ENCODE measurements around the gene WDR76.

The WDR76 gene

DNA sequence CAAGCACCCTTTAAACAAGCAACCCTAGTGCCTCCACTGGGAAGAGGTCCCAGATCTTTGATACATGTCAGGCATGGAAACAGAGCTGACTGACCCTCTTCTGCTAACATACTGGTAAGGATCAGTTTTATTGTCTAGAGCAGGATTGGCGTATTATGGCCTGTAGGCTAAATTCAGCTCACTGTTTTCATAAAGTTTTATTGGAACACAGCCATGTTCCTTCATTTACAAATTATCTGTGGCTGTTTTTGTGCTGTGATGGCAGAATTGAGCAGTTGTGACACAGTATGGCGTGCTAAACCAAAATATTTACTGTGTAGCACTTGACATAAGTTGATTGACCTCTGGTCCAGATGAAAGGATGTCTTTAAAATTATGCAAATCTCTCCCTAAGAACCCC is 45.0 kb downstream of the WDR76 start:
- Histone ChIP-seq H3K27ac (no peak overlapping the region), H3K4me3 (no peak overlapping the region)

DNA sequence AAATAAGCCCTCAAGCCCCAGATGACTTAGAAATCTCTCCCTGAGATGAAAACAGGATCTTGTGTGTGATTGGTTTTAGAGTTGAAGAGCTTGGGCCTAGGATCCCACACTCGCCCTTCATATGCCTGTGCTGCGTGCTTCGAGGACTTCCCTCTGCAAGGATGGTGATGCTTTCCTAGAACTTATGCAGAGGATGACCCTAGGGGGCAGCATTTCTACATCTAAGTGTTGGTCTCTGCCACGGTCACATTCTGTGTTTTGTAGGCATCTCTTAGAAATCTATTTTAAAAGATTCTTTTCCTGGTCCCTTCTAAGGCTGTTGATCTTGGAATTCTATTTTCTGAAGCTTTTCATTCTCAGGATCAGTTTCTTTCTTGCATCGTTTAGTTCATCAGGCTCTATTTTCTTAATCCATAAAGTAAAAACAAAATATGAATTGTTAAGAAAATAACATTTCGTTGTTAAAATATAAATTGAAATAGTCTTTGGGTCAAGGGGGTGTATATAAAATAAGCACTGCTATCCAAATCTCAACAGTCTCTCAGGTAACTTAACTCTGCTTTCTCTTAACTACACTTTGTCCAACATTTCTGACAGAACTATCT is 45.7 kb downstream of the WDR76 start:
- Histone ChIP-seq H3K4me3 (no peak overlapping the region), H3K27ac (no peak overlapping the region)

DNA sequence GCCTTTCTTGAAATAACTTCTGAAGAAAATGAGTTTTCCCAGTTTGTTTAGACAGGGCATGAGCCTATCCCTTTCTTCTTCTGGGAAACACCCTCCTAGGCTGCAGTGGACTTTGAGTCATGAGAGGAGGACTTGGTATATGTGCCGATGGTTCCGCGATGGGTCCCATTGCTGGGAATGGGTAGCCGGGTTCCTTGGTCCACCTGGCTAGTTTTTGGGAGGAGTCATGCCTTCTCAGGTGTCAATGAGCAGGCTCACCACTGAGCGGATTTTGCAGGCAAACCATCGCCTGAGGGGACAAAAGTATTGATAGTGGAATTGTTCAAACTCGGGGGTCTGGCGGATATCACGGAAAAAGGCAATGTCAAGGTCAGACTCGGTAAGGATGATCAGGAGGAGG is 46.8 kb downstream of the WDR76 start:
- Histone ChIP-seq H3K27ac (no peak overlapping the region), H3K4me3 (no peak overlapping the region)

GRCh38 chr15:43876872-43877271 is 50.1 kb downstream of the WDR76 start:
- Histone ChIP-seq H3K4me3 (no peak overlapping the region), H3K27ac (no peak overlapping the region)

GRCh38 chr15:43877371-43877770 is 50.6 kb downstream of the WDR76 start:
- Histone ChIP-seq H3K27ac (no peak overlapping the region), H3K4me3 (no peak overlapping the region)

DNA sequence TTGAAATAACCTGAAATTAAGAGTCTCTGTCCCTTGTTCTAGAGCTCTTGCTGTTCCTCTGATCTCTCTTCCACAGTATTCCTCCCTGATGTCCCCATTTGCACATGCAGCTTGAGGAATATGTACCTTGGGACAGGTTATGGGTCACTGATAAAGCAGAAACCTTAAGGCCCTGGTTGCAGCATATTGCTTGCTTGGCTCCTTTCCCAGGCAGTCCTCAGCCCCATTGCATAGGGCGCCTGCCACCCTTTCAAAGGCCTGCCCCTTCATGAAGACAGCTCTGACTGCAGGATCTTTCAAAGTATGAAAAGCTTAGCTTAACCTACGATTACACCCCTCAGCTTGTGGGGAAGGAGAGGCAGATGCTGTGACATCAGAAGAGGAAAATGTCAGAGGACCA is 51.6 kb downstream of the WDR76 start:
- Histone ChIP-seq H3K4me3 (no peak overlapping the region), H3K27ac (no peak overlapping the region)

DNA sequence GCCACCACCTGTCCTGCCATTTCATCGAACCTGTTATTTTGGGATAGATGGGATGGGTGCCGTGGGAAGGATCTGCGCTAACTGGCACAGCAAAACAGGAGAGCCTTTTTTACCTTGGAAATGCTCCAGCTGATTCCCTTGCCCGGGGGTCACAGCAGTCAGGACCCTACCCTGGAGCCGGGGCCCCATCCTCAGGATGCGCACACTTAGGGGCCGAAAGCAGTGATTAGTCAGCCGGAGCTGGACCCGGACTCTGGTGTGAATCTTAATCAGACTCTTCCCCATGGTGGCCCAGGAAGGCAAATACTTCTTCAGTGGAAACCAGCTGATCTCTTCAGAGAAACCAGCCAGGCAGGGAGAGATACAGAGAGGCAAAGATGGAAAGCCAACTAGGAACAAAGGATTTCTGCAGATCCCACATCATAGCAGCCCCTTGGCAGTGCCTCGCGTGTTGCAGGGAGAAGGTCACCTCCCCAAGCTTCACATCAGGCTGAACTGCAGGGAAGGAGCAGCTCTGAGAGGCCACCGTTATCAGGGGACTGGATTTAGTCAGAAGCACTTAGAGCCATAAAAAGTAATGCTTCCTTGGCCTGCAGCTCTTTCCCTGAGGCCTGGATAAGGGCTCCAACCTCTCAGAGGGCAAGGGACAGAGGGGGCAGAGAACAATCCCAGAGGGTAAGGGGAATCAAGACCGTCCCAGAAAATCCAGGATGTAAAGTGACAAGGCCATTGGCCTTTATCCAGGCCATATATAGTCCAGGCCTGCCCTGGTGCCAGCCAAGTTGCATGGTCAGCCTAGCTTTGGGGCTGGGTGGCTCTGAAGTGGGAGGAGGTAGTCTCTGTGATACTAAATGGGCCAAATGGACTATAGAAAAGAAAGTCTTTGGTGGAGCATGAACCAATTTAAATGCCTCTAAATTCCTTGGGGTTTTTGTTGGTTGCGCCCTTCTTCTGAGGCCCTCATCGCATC is 52.9 kb downstream of the WDR76 start:
- Histone ChIP-seq H3K27ac (no peak overlapping the region), H3K4me3 (no peak overlapping the region)

- no peak overlapping the region for H3K27ac ChIP-seq
- H3K4me3 ChIP-seq, result no peak overlapping the region
These were observed 53.8 kb downstream of the WDR76 start for GRCh38 chr15:43880406-43881194.

DNA sequence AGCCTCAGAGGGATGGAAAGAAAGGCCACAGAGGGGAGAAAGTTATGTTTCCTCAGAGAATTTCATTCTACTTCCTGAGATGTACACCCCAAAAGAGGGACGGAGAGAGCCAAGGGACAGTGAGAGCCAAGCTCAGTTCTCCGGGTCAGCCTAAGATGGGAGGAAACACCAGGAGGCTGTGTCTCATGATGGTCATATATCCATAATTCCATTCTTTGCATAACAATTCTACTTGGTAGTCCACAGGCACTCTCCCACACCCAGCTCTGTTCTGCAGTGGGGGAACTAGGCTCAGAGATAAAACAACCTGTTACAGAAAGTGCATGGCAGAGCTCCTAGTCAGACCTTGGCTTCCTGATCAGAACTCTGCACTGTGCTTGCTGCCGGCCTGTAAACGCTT is 54.4 kb downstream of the WDR76 start:
- Histone ChIP-seq H3K27ac (no peak overlapping the region), H3K4me3 (no peak overlapping the region)

DNA sequence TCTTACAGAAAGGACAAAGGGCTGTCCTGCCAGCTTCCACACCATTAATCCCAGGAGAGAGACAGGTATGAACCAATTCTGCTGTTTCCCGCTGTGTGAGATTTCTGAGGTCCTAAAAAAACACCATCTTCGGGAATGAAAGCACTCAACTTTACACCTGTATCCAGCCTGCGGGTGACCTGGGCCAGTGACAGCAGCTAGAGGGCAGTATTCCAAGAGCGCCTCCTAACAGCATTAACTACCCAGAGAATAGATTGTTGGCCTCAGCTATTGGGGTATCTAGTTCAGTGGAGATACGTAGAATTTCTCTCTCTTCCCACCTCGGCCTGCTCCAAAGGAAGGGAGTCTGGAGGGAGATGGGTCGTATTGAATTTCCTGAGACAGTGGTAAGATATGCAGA is 55.1 kb downstream of the WDR76 start:
- Histone ChIP-seq H3K27ac (no peak overlapping the region), H3K4me3 (no peak overlapping the region)

DNA sequence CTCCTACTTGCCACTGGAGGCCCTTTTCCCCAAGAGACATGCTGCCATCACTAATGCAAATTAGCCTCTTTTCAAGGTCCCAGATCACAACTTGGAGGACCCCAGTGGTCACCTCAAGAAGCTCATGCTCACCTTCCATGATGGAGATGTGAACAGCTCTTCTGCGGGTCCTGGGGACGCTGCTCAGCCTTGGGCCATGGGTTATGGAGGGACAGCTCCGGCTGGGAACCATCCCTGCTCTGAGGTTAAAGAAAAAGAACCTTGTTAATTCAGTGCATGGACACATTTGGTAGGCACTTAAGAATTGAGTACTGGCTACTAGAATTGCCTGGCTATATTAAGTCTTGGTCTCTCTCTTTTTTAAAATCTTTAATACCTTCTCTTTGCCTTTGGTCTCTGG is 56.8 kb downstream of the WDR76 start:
- no peak overlapping the region for H3K4me3 ChIP-seq
- no peak overlapping the region for H3K27ac ChIP-seq

DNA sequence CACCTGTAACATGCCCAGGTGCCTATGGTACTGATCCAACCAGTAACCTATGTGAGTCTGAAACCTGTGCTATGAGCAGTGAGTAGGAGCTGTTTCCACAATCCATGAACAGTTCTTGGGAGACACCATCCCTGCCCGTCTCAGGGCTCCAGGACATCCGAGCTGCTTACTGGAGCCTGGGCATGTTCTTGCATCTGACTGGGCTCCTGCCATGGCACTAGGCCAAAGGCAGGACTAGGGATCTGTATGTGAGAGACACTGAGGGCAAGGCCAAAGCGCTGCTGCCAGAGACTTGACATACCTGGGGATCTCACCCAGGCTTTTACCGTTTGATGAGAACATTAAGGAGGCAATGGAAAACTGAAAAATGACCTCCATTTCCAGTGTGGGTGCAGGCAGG is 59.8 kb downstream of the WDR76 start:
- H3K27ac ChIP-seq, result no peak overlapping the region
- no peak overlapping the region for H3K4me3 ChIP-seq

- H3K4me3 ChIP-seq, result no peak overlapping the region
- H3K27ac ChIP-seq, result no peak overlapping the region
These were observed 61.1 kb downstream of the WDR76 start for GRCh38 chr15:43887901-43888300.

DNA sequence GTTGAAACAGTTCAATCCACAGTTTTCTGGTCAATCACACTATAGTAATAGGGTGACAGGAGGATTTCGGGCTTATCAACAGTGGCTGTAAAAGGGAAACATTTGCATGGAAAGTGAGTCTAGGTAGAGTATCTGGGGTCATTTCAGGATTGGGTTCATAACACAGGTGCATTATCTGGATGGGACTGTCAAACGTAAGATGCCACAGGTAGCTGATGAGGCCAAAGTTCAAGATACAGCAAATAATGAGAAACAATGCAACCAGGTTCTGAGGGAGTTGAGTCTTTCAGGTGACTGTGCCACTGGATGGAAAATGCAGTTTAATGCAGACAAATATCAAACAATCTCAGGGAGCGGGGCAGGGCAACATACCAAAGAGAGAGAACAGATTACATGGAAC is 62.2 kb downstream of the WDR76 start:
- H3K4me3 ChIP-seq, result no peak overlapping the region
- no peak overlapping the region for H3K27ac ChIP-seq

GRCh38 chr15:43893956-43894355 is 67.2 kb downstream of the WDR76 start:
- H3K4me3 ChIP-seq, result no peak overlapping the region
- H3K27ac ChIP-seq, result no peak overlapping the region

GRCh38 chr15:43895586-43895985 is 68.8 kb downstream of the WDR76 start:
- H3K27ac ChIP-seq, result no peak overlapping the region

DNA sequence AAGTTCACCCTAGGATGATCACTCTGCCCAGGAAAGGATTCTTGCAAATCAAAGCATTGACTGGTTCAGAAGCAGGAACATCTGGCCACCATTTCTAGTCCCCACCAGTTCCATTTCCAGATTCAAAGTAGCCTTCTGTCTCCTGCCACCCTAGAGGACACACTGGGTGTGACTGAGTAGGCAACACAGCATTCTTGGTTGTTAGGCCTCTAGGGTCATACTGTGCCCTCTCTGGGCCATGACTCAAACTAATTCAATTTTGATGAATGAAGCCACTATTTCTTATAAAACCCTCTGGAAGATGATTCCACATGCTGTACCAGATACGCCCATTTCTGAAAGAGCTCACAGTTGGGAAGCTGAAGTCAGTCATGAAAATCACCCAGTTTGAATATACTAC is 69.7 kb downstream of the WDR76 start:
- H3K27ac ChIP-seq, result no peak overlapping the region
- H3K4me3 ChIP-seq, result no peak overlapping the region

More at GRCh38 chr15:43895586-43895985, 68.8 kb downstream of the WDR76 start:
- no peak overlapping the region for H3K4me3 ChIP-seq

GRCh38 chr15:43898891-43899290 is 72.1 kb downstream of the WDR76 start:
- Histone ChIP-seq H3K4me3 (no peak overlapping the region), H3K27ac (no peak overlapping the region)

DNA sequence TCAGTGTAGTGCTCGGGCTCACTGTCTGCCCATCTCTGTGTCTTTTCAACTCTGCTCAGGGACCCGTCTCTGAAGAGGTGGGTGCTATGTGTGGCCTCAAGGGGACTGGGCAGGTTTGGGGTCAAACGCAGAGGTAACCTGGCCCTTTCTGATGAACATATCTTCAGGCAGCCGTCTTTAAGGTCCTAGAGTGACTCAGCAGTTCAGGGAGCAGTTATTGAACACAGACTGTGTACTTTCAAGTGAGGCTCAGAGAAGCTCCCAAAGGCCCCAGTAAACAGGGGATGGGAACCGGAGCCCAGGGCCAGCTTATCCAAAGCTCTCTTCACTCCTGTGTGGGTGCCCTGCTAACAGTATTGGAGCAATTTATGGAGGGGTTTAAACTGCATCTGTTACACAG is 73.1 kb downstream of the WDR76 start:
- no peak overlapping the region for H3K27ac ChIP-seq
- H3K4me3 ChIP-seq, result no peak overlapping the region

DNA sequence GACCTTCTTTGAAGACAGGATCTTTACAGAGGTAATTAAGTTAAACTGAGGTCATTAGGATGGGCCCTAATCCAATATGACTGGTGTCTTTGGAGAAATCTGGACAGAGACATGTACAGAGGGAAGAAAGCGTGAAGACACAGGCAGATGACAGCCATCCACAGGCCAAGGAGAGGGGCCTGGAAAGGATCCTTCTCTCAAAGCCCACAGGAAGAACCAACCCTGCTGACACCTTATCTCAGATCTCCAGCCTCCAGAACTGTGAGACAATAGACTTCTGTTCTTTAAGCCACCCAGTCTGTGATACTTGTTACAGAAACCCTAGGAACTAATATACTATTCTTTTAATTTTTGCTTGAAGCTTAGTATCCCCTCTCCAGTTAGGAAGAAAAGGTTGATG is 74.2 kb downstream of the WDR76 start:
- H3K4me3 ChIP-seq, result no peak overlapping the region
- no peak overlapping the region for H3K27ac ChIP-seq

- Histone ChIP-seq H3K4me3 (no peak overlapping the region), H3K27ac (no peak overlapping the region)
These were observed 74.7 kb downstream of the WDR76 start for GRCh38 chr15:43901495-43901894.

All from skin epidermis (tissue), 12 donors.